Heart left ventricle (tissue), 16 donors: ENCODE measurements around the gene CGB8. TPM values are rescaled to one million over a fixed set of nuclear protein-coding genes. Genes with fewer than 3 reads are reported as not detected.
"Not testable (repeated sequence)": the region's sequence is repeated elsewhere in the genome, so short reads cannot be mapped to it uniquely, and the experiment has no call there.

Source experiments
- ATAC-seq, 4 donors: fragments of 200-7000 bp; cut with Tn5 transposase; one replicate each; pipeline ENCODE4 v1.9.1; 2020 to 2022; ENCODE audit warnings: moderate library complexity in 4 of 4, mild to moderate bottlenecking in 3 of 4, moderate number of reproducible peaks in 1 of 4
- DNase-seq, 5 donors: peaks; one replicate each; pipeline ENCODE4 v3.0.0-alpha.2; 2020
- H3K27ac ChIP-seq, 12 donors: fragments of 200-600 bp; sonication (generic) in 4 of 12; one replicate each; pipeline versions ENCODE4 v1.5.0 to v1.8.0; 2016 to 2022; ENCODE audit warnings: mild to moderate bottlenecking in 2 of 12
- H3K27me3 ChIP-seq, 9 donors: fragments of 200-600 bp; sonication (generic) in 2 of 9; one replicate each; pipeline versions ENCODE4 v1.5.1 to v1.8.0; 2016 to 2022; ENCODE audit warnings: mild to moderate bottlenecking in 3 of 9
- H3K36me3 ChIP-seq, 9 donors: fragments of 200-600 bp; sonication (generic) in 2 of 9; one replicate each; pipeline versions ENCODE4 v1.5.0 to v1.8.0; 2018 to 2022; ENCODE audit warnings: mild to moderate bottlenecking in 2 of 9
- H3K4me1 ChIP-seq, 12 donors: fragments of 200-600 bp; sonication (generic) in 4 of 12; one replicate each; pipeline versions ENCODE4 v1.5.0 to v1.8.0; 2016 to 2022; ENCODE audit warnings: mild to moderate bottlenecking in 3 of 12
- H3K4me3 ChIP-seq, 12 donors: fragments of 200-600 bp; sonication (generic) in 4 of 12; one replicate each; pipeline versions ENCODE4 v1.5.0 to v1.8.0; 2017 to 2022; ENCODE audit warnings: mild to moderate bottlenecking in 9 of 12, moderate library complexity in 4 of 12
- H3K9me3 ChIP-seq, 12 donors: fragments of 200-600 bp; sonication (generic) in 4 of 12; one replicate each; pipeline versions ENCODE4 v1.5.0 to v1.8.0; 2016 to 2022; ENCODE audit warnings: mild to moderate bottlenecking in 1 of 12
- POLR2A ChIP-seq, 2 donors: fragments of 450-650 bp; IDR thresholded peaks; one replicate each; pipeline ENCODE4 v1.6.1; 2017; ENCODE audit warnings: antibody characterized with exemption in 2 of 2, mild to moderate bottlenecking in 2 of 2, moderate library complexity in 2 of 2
- WGBS, 4 donors: extraction: QIAGEN DNeasy Blood & Tissue Kit in 2 of 4; methylation state at CpG; one replicate each; pipeline versions ENCODE4 v1.1.5 to v1.1.7; 2013 to 2018; 5-methylcytosine and 5-hydroxymethylcytosine counted together
- intact Hi-C, 10 donors: fragments of 100-400 bp; cut with DNase I; formaldehyde crosslinking; loops; one replicate each; pipeline versions ENCODE4 v1.11.1 to v1.14.2; 2022
- polyA plus RNA-seq, 2 donors: library from polyadenylated mRNA; stranded (reverse); fragments of 200-250 nt; gene quantifications; one replicate each; pipeline ENCODE4 v1.2.3, GENCODE V29; 2013
- total RNA-seq, 9 donors: library from RNA; depleted of rRNA in 2 of 9; stranded (reverse); fragments of >200 nt in 2 of 9; fragmentation: NEBNext Ultra II Directional in 3 of 9; extraction: Animal tissue kit (Norgen Biotek cat#: 25700) in 3 of 9; gene quantifications; one replicate each; pipeline versions ENCODE4 v1.1.0 to v1.2.4, GENCODE V29; 2016 to 2023
- TF ChIP-seq, protein P1 (sequence below), 12 donors: fragments of 200-600 bp; sonication (generic) in 4 of 12; IDR thresholded peaks; one replicate each; pipeline versions ENCODE4 v1.5.0 to v1.8.0; 2018 to 2022; ENCODE audit warnings: antibody characterized with exemption in 12 of 12, mild to moderate bottlenecking in 5 of 12
- donor health status: ischemic (EF 13 %, LVEDD 7.1; RV severe dilation, severe dysfunction).
- donor health status: healthy with polysubstance abuse.
- donor health status: DM: no; HTN: yes; CAD: no.
- donor health status: DM: no; HTN: no; CAD: no.
- donor health status: ischemic (EF 25% LVEDD 6.9; RV normal size, moderate dysfunction).
- donor health status: ischemic (EF 25% LVEDD 5.7; RV mildly dilated, moderate dysfunction).
- donor health status: healthy.
- donor health status: DM: yes; HTN: yes; CAD: no.
- donor health status: ischemic (EF 35%, LVEDD 5.7; RV mildly dilated, moderate dysfunction).
- donor health status: nonischemic (EF 11% LVEDD 7.7; RV severe dilation, severe dysfunction).
- donor health status: DM: yes; HTN: yes; CAD: no.
- donor health status: PGD.
- donor health status: ischemic (EF 29% LVEDD 5.4; RV normal size, mild dysfunction).
- donor health status: nonischemic (EF 23%, LVEDD 6.1; RV moderate dilation, normal function).

The CGB8 gene
- total and polyA plus RNA-seq, 11 donors = not detected

DNA sequence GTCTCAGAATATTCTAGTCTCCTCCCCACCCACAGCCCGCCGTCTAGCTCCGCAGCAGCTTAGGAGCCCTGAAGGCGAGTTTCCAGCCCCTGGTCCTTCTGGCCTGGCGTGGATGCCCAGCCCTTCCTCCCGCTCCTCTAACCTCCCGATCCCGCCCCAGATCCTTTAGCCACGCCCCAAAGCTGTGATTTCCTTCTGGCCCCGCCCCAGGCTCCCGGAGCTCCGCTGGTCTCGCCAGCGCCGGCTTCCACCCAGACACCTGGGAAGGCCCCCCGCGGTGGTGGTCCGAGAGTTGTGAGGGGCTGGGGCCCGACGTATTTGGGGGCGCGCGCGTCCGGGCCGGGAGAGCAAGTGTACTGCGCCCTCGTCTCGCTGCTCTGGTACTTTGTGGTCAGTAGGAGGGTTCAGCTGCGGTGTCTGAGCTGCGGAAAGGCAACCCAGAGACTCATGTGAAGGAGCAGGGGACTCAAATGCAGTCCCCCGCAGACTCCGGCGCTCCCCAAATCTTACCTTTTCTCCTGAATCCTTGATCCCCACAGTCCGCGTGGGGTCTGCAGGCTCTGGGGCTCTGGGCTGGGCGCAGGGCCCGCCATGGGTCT lies 8.8 kb upstream of the CGB8 start, which contains the start of gene CGB7:
TSS of gene CGB7 (minus strand) at position 114 of the 599 bp plus-strand sequence. CDS start 2,374 bp downstream, outside the sequence.
- no peak within 1 kb of the TSS for H3K27ac ChIP-seq
- peaks cover 0 to 42% (median 6%) of the 10 kb centered on the region in 9 donors for H3K27me3 ChIP-seq
- peaks cover 0 to 24% (median 10%) of the 10 kb centered on the region in 12 donors for H3K4me1 ChIP-seq
- intact Hi-C loops = no loop called here
- ATAC-seq (peak; percentile 24 to 84 (median 78)), DNase-seq (peak; percentile 74 to 83 (median 78))
- H3K9me3 ChIP-seq = no peaks in the 10 kb centered on the region
- no peaks in the 10 kb centered on the region for H3K36me3 ChIP-seq
- TF ChIP-seq POLR2A (IDR thresholded peaks at IDR 0.05) = no peak
- WGBS, 4 donors = 4 to 9% (median 5%) methylated on average over 20 to 38 of the region's 38 CpGs
- peak within 1 kb of the TSS; percentile 31 to 74 (median 56) for H3K4me3 ChIP-seq

DNA sequence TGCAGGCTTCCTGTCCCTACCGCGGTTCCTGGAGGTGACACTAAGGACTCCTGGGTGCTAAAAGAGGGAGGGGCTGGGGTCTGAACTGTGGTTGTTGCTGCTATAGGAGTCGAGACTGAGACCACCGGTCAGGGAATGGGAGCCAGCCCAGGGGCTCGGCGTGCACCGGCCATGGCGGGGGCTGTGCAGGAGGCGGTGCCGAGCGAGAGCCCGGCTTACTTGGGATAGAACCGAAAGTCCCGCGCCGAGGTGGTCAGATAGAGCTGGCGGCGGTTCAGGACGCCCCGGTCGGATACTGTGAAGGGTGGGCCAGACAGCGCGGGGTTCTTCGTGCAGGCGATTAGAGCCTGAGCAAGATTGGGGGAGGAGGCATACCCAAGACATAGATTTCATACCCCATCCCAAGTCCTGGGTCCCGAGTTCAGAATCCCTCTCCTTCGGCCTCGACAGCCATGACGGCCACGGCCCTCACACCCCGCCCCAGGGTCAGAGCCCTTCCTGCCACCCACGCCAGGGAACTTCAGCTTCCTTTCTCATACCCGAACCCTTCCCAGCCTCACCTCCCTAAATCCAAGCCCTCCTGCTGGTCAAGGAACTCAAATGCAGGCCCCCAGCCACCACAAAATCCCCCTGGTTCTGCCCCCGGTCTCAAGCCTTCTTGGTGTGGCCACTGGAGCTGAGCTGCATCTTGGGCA lies 8.1 kb upstream of the CGB8 start:
- Histone ChIP-seq H3K27me3 (peaks cover 0 to 39% (median 6%) of the 10 kb centered on the region in 9 donors), H3K4me3 (peak overlapping the region; percentile 31 to 74 (median 56)), H3K4me1 (peaks cover 0 to 24% (median 10%) of the 10 kb centered on the region in 12 donors)
- WGBS, 4 donors = 3 to 13% (median 5%) methylated on average over 21 to 34 of the region's 34 CpGs
- intact Hi-C loops, H3K9me3 ChIP-seq, H3K27ac ChIP-seq, H3K36me3 ChIP-seq, DNase-seq: not testable (repeated sequence)
- peak in 3 of 4 donors; percentile 16 to 33 (median 29) for ATAC-seq

DNA sequence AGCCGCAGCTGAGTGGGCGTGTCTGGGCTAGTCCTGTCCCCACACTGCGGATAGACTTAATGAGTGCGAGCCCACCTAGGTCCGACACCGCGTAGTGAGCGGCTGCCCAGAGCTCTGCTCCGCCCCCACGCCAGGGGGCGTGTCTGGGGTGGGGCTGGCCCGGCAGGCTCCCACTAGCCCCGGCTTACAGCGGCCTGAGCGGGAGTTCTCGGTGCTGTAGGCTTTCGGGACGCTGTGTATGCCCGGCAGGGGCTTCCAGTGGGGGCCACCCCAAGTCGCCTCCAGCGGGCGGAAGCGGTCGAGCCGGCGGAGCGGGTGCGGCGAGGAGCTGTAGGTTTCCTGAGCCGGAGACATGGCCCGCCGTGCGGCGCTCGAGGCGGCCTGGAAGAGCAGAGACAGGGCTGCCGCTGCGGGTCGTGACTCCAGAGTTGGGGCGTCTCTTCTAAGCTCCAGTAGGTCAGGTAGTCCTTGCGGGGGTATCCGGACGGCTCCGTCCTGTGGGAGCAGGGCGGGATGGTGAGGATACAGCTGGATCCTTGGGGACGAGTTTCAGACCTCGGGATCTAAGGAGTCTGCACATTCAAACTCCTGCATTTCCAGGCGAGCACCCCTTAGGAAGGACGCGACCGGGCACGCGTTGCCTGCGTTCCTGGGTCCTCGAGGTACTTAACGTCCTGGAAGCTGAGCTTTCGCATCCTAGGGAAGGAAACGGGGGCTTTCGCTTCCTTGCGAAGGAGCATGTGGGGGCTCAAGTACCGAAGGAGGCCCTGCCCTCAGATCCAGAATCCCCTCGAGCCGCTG lies 7.4 kb upstream of the CGB8 start:
- Histone ChIP-seq H3K4me3 (peak overlapping the region; percentile 31 to 74 (median 56)), H3K27me3 (peaks cover 0 to 33% (median 6%) of the 10 kb centered on the region in 9 donors), H3K9me3 (no peaks in the 10 kb centered on the region), H3K4me1 (peaks cover 0 to 24% (median 10%) of the 10 kb centered on the region in 12 donors), H3K36me3 (no peaks in the 10 kb centered on the region), H3K27ac (no peak overlapping the region)
- TF ChIP-seq, protein P1, sequence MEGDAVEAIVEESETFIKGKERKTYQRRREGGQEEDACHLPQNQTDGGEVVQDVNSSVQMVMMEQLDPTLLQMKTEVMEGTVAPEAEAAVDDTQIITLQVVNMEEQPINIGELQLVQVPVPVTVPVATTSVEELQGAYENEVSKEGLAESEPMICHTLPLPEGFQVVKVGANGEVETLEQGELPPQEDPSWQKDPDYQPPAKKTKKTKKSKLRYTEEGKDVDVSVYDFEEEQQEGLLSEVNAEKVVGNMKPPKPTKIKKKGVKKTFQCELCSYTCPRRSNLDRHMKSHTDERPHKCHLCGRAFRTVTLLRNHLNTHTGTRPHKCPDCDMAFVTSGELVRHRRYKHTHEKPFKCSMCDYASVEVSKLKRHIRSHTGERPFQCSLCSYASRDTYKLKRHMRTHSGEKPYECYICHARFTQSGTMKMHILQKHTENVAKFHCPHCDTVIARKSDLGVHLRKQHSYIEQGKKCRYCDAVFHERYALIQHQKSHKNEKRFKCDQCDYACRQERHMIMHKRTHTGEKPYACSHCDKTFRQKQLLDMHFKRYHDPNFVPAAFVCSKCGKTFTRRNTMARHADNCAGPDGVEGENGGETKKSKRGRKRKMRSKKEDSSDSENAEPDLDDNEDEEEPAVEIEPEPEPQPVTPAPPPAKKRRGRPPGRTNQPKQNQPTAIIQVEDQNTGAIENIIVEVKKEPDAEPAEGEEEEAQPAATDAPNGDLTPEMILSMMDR (IDR thresholded peaks at IDR 0.05) = peak; percentile 20 to 62 (median 38)
- no peak for TF ChIP-seq POLR2A (IDR thresholded peaks at IDR 0.05)
- peak; percentile 49 to 90 (median 88) for ATAC-seq
- peak; percentile 52 to 71 (median 60) for DNase-seq
- 1 to 2% (median 1%) methylated on average over 20 to 63 of the region's 63 CpGs for WGBS, 4 donors
- intact Hi-C loops = no loop called here

DNA sequence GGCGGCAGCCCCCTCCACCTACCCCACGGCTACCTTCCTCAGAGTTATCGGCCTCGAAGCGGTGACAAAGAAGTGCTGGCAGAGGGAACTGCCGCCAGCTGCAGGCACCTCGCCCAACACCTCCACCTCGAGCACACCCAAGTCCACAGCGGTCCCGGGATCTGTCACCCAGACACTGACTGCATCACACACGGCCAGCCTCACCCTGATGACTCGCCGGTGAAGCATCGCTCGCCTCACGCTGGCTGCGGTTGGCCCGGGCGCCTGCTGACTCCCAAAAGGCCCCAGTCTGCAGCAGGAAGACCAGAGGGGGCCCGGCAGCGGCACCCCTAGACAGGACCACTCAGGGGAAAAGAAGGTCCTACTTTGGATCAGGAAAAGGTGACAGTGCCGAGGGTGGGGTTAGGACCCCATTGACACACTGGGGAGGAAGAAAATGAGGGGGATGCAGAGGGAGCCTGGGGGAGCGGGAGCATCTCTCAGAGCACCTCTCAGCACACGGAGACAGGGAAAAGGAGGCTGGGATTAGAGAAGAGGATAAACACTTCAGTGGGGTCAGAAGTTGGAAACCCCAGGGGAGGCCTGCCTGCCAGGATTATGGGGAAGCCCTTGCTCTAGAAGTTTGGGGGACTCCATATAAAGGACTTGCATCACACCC lies 1.6 kb upstream of the CGB8 start:
- 71 to 81% (median 75%) methylated on average over 12 to 24 of the region's 24 CpGs for WGBS, 4 donors
- ATAC-seq, intact Hi-C loops: not testable (repeated sequence)

DNA sequence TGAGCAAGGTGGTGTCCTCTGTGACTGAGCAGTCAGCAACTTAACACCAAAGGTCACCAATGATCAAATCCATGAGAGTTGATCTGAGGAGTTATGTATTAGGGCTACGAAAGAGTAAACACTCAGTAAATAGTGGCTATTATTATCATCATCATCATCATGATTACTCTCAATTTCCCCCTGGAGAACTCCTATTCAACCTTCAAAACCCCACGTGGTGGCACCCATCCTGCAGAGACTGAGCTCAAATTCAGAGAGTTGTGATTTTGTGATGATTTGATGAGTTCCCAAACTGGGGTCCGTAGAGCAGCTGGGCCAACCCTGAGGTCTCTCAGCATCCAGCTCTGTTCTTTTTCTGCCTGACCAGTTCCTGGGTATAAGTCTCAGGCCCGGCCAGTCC lies 923 bp upstream of the CGB8 start:
- H3K36me3 ChIP-seq, intact Hi-C loops, H3K4me3 ChIP-seq, ATAC-seq, H3K27me3 ChIP-seq, H3K4me1 ChIP-seq, DNase-seq, H3K9me3 ChIP-seq, H3K27ac ChIP-seq: not testable (repeated sequence)
- WGBS, 4 donors = 83 to 91% (median 88%) methylated on average over 3 of the region's 4 CpGs

More for the DNA sequence above, 1.6 kb upstream of the CGB8 start:
- not testable (repeated sequence) for H3K27me3 ChIP-seq, H3K27ac ChIP-seq, DNase-seq, H3K36me3 ChIP-seq, H3K4me3 ChIP-seq, H3K9me3 ChIP-seq, H3K4me1 ChIP-seq

DNA sequence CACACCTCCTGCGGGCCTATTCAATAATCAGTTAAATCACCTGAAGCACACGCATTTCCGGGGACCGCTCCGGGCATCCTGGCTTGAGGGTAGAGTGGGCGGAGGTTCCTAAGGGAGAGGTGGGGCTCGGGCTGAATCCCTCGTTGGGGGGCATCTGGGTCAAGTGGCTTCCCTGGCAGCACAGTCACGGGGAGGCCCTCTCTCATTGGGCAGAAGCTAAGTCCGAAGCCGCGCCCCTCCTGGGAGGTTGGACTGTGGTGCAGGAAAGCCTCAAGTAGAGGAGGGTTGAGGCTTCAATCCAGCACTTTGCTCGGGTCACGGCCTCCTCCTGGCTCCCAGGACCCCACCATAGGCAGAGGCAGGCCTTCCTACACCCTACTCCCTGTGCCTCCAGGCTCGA lies 5.4 kb downstream of the CGB8 start, which contains the start of gene CGB5:
TSS of gene CGB5 (plus strand) at position 301 of the 400 bp plus-strand sequence. CDS start 362 bp downstream, outside the sequence.
- ATAC-seq, H3K4me1 ChIP-seq, DNase-seq, H3K27me3 ChIP-seq, H3K36me3 ChIP-seq, H3K27ac ChIP-seq, H3K9me3 ChIP-seq, H3K4me3 ChIP-seq, intact Hi-C loops: not testable (repeated sequence)
- 69 to 80% (median 72%) methylated on average over 9 to 15 of the region's 15 CpGs for WGBS, 4 donors

DNA sequence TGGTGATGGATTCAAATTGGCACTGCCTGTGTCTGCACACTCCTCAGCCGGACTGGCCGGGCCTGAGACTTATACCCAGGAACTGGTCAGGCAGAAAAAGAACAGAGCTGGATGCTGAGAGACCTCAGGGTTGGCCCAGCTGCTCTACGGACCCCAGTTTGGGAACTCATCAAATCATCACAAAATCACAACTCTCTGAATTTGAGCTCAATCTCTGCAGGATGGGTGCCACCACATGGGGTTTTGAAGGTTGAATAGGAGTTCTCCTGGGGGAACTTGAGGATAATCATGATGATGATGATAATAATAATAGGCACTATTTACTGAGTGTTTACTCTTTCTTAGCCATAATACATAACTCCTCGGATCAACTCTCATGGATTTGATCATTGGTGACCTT lies 6.2 kb downstream of the CGB8 start:
- H3K4me3 ChIP-seq, H3K4me1 ChIP-seq, H3K36me3 ChIP-seq, H3K9me3 ChIP-seq, H3K27me3 ChIP-seq, intact Hi-C loops, H3K27ac ChIP-seq, DNase-seq, ATAC-seq: not testable (repeated sequence)
- WGBS, 4 donors = 83 to 97% (median 85%) methylated on average over 1 to 4 of the region's 4 CpGs
